ENCODE measurements around the gene CD7. TPM values are rescaled to one million over a fixed set of nuclear protein-coding genes. Genes with fewer than 3 reads are reported as not detected.

The CD7 gene
- total and polyA plus RNA-seq, 2 donors (not counting 3 experiments of a cell fraction or from before 2014, with no cell fraction given): not detected

DNA sequence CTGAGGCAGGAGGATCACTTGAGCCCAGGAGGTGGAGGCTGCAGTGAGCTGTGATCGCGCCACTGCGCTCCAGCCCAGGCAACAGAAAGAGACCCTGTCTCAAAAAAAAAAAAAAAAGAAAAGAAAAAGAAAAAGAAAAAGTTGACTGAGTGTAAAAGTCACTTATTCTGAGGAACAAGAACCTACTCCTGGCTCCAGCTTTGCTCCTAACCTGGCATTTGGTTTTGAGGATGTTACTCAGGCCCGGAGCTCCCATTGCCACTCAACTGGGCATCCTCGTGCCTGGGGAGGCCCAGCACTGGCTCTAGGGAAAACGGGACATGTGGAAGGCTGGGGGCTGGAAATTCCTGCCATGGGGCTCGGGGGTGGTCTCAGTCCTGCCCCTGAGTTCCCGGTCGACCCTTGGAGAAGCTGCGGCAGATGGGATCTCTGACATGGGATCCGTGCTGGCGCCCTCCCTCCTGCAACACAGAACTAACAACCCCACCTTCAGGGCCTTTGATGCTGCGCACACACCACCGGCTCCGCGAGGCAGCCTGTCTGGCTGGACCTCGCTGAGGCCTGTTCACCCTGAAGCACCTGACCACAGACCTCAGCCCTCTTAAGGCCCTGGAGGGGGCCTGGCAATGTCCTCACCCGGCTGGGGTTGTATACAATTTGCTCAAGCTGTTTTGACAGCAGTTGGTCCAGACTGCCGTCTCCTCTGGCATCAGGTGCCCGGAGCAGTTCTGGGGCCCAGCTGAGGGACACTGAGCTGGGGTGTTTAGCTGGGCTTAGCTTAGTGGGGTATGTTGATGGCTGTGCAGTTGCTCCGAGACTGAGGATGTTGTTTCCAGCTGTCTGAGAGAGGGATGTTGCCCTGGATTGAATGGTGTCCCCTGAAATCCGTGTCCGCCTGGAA lies 12.3 kb downstream of the CD7 start:
- POLR2A ChIA-PET: no interaction called here
- DNase-seq (ENCODE audit: low read depth, low spot score) (no peak), FAIRE-seq (no peak)
- H3K79me2 ChIP-seq (ENCODE audit: control insufficient read depth, insufficient read depth, low read length): no peaks in the 10 kb centered on the region
- BruUV-seq (replicated peaks): no TSS peak
- H3K27ac ChIP-seq (ENCODE audit: insufficient read depth, low read depth, low read length): no peak overlapping the region
- no peaks in the 10 kb centered on the region for H3K9me3 ChIP-seq (replicated peaks; ENCODE audit: control insufficient read depth, insufficient read depth, low read length)
- peaks cover 0 to 2% of the 10 kb centered on the region in 2 experiments for H3K27me3 ChIP-seq (ENCODE audit: control insufficient read depth in 2 of 2, insufficient read depth in 2 of 2, low read length in 2 of 2)
- H3K9ac ChIP-seq (replicated peaks; ENCODE audit: extremely low read depth, insufficient read depth, low read length): no peak overlapping the region
- TF ChIP-seq MAX (IDR thresholded peaks at IDR 0.05; ENCODE audit: insufficient read depth, insufficient read length) (no peak), GATA2 (IDR thresholded peaks at IDR 0.05; ENCODE audit: insufficient read depth, insufficient read length, low read depth, low read length) (no peak), JUN (IDR thresholded peaks at IDR 0.05; ENCODE audit: borderline replicate concordance, insufficient read depth, insufficient read length, low read depth) (no peak), MYC (IDR thresholded peaks at IDR 0.05; ENCODE audit: low read depth, low read length) (no peak), EZH2 (IDR thresholded peaks at IDR 0.05; ENCODE audit: borderline replicate concordance, low read depth, low read length, severe bottlenecking) (no peak), FOS (IDR thresholded peaks at IDR 0.05; ENCODE audit: borderline replicate concordance, insufficient read depth, low read length) (no peak), POLR2A (IDR thresholded peaks at IDR 0.05; ENCODE audit: low read depth, low read length) (no peak), POLR2AphosphoS5 (IDR thresholded peaks at IDR 0.05; ENCODE audit: insufficient read depth, low read depth, low read length) (no peak)
- TF ChIP-seq, protein P1, sequence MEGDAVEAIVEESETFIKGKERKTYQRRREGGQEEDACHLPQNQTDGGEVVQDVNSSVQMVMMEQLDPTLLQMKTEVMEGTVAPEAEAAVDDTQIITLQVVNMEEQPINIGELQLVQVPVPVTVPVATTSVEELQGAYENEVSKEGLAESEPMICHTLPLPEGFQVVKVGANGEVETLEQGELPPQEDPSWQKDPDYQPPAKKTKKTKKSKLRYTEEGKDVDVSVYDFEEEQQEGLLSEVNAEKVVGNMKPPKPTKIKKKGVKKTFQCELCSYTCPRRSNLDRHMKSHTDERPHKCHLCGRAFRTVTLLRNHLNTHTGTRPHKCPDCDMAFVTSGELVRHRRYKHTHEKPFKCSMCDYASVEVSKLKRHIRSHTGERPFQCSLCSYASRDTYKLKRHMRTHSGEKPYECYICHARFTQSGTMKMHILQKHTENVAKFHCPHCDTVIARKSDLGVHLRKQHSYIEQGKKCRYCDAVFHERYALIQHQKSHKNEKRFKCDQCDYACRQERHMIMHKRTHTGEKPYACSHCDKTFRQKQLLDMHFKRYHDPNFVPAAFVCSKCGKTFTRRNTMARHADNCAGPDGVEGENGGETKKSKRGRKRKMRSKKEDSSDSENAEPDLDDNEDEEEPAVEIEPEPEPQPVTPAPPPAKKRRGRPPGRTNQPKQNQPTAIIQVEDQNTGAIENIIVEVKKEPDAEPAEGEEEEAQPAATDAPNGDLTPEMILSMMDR (IDR thresholded peaks at IDR 0.05; ENCODE audit: extremely low read depth in 1 of 2, insufficient read depth in 1 of 2, low read depth in 1 of 2, low read length in 2 of 2): no peak
- intact Hi-C loops (cut with micrococcal nuclease): no loop called here
- CTCF ChIA-PET: interaction anchor here (1.1 to 2.6 kb wide), 3 partner anchors 12 to 59 kb away, joined by 3 to 6 read pairs (median 4); partner anchors contain the start of gene CD7
- H3K4me2 ChIP-seq (ENCODE audit: insufficient read depth, low read length): no peak overlapping the region
- no peaks in the 10 kb centered on the region for H4K20me1 ChIP-seq (replicated peaks; ENCODE audit: control insufficient read depth, extremely low read depth, insufficient read depth, low read length)
- no peaks in the 10 kb centered on the region for H3K9me1 ChIP-seq (replicated peaks; ENCODE audit: control insufficient read depth, extremely low read depth, insufficient read depth, low read length)
- no peak overlapping the region for H2AFZ ChIP-seq (ENCODE audit: low read depth, low read length)
- no peaks in the 10 kb centered on the region for H3K36me3 ChIP-seq (ENCODE audit: control insufficient read depth in 2 of 2, extremely low read depth in 1 of 2, insufficient read depth in 2 of 2, low read length in 2 of 2)
- no peaks in the 10 kb centered on the region for H3K4me1 ChIP-seq (ENCODE audit: control insufficient read depth, extremely low read depth, insufficient read depth, low read length)
- dilution Hi-C loops (cut with MboI; ENCODE audit: extremely low pct_ligation_motif_present, low sequenced_read_pairs): no loop called here
- H3K4me3 ChIP-seq (replicated peaks in 1 of 3; ENCODE audit: insufficient read depth in 1 of 3, low read depth in 1 of 3, low read length in 3 of 3): no peak overlapping the region

Measured in endothelial cell of umbilical vein (primary cell).